Right hindlimb (tissue), 1 donor: ENCODE results near the gene KIAA0232.
A peak's percentile ranks its signal among the peaks of the same experiment; 100 is the strongest.
"Not testable (repeated sequence)": the region's sequence is repeated elsewhere in the genome, so short reads cannot be mapped to it uniquely, and the experiment has no call there.

ENCODE experiments used
- DNase-seq: peaks from one replicate; pipeline ENCODE4 v3.0.0-alpha.2; 2018

Gene KIAA0232

DNA sequence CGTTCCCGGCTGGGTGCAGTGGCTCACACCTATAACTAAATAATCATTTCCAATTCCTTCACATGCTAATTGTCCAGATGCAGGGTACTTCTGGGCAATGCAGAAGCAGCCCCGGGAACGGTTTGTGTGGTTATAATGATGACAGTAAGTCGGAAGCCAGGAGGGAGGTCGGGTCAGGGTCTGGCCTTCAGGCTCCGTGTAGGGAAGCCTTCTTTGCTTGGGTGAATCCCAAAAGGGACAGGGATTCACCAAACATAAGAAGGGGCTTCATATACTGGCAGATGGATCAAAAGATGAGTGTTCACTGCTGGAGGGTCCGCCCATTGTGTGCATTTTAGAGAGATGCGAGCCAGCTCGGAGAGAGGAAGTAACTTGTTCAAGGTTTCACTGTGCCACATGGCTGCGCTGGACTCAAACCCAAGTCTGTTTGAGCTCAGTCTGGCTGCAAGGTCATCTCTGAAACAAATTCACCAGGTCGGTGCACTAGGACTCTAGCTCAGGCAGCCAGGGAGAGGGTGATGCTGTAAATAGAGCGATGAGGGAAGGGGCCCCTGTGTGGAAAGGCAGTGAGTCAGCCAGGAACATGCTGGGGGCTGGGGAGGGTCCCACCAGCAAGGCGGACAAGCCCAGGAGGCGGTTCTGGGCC lies 4.8 kb upstream of the KIAA0232 start:
- no peak for DNase-seq

DNA sequence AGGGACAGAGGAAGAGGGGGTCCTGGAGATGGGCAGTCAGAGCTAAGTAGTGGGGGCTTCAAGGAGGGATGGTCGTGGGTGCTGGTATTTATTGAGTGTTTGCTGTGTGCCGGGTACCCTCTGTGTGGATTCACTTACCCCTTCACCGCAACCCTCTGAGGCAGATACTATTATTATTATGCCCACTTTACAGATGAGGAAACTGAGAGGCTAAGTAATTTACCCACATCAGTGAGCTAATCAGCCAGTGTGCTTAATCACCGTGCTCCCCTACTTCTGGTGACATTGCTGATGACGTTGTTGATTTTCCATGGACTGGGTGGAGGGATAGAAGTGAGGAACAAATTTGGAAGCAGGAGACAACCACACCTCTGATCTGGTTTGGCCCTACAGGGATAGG lies 4.1 kb upstream of the KIAA0232 start:
- DNase-seq = no peak

DNA sequence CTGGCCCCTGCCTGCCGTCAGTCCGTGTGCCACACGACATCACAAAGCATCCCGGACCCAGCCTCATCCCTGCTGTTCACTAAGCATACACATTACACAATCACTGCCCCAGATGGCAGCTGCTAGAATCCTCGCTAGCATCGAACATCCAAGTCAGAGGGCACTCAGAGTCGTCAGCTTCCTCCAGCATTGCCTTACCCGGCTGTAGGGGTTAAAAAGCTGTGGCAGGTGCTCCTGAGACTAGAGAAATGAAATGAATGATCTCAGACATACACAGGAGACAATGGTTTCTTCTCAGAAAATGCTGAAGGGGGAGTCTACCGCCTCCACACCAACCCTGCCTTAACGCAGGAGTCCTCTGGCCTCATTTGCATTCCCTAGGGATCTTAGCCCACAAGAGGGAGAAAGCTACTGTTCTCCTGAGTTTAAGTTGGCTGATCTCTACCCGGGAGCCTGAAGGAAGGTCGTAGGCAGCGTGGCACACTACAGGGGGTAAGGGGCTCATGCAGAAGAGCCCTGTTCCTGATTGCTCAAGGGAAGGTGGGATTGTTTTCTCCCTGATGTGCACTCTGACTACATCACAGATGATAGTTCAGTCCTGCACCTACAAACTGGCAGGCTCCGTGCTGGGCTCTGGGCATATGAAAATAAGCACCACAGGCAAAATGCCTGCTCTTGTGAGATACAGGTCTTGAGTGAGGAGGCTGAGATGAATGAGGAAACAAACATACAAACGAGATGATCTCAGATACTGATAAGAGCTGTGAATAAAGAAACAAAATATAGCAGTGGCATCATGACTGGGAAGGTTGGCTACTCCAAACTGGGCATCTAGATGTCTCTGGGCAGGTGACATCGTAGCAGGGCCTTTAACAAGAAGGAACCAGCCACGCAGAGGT lies 2.6 kb upstream of the KIAA0232 start:
- no peak for DNase-seq

DNA sequence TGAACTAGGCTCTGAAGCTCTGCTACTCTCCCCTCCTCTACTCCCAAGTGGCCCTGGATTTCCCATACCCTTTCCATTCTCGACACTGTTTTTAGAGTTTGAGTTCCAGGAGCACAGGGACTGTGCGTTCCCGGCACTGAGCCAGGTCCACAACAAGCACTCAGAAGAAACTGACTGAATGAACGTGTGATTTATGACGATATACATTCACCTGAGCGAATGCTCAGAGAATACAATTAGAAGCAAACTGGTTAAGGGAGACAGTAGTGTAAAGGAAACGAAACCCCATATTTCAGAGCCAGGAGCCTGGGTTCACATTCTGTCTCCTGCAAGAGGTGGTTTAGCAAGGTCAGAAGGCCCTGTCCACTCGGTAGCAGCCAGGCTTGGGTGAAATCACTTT lies 1.4 kb upstream of the KIAA0232 start:
- DNase-seq = no peak

DNA sequence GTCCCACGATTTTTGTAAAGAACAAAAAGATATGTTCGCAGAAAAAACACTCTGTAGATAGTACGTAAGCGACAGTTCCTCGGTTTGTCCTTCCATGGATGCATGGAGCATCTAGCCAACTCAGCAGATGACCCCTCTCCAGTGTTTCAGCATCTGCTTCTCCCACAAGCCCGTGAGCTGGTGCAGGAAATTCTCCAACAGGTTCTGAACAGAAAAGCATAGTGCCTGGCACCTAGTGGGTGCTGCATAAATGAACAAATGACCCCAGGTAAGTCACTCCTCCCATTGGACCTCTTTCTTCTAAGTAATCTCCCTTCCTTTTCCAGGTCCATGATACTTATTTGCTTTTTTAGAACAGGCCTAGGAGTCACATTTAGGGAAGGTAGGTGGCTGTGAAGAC lies 966 bp upstream of the KIAA0232 start:
- no peak for DNase-seq

DNA sequence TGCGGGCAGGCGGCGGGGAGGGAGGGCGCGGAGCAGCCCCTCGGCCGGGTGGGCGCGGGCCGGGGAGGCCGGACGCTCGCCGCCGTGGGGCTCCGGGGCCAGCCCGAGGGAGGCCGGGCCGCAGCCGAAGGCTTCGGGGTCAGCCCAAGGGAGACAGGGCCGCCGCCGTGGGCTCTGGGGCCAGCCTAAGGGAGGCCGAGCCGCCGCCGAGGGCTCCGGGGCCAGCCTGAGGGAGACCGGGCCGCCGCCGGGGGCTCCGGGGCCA lies 251 bp downstream of the KIAA0232 start:
- DNase-seq = no peak

DNA sequence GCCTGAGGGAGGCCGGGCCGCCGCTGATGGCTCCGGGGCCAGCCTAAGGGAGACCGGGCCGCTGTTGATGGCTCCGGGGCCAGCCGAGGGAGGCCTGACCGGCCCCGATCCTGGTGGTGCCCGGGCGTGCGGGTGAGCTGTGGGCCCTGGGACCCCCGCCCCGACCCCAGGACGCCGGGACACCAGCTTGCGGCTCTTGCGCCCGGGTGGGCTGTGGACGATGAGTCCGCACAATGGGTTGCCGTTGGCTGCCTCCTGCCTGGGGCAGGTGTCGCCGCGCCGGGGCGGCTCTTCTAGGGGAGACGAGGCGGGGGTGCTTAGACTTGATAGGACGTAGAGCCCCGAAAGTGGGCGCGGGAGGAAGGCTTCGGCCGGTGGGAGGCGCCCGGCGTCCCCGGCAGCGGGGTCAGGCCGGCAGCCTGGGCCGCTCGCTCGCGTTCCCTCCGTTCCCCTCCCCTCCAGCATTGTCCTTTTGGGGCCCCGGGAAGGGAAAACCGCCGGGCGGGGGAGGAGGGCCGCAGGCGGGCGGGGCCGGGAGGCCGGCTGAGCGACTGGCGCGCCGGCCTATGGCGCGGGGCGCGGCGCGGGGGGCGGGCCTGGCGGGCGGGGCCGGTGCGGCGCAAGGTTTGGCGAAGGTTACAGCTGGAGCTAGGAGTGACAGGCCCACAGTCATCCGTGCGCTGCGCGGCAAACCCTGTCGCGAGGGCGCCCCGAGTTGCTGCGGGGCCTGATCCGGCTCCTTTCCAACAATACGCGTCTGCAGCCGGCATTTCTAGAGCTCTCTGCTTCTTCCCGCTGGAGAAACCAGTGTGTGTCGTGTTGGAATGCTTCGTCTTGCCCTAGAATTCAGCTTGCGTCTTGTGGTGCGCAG lies 819 bp downstream of the KIAA0232 start:
- DNase-seq = peak; percentile 96

DNA sequence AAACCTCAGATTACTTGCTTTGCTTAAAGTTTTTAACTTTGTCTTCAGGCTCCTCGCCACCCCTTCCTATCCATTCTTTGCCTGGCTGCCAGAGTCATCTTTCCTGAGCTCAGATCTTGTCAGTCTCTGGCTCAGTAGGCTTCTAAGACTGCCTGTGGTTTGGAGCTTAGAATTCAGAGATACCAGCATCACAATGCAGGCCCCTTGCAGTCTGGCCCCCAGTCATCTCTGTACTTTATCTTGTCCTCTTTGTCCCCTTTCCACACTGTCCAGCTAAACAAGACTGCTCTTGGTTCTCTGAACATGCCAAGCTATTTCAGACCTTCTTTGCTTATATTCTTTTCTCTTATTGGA lies 3.0 kb downstream of the KIAA0232 start:
- no peak for DNase-seq

DNA sequence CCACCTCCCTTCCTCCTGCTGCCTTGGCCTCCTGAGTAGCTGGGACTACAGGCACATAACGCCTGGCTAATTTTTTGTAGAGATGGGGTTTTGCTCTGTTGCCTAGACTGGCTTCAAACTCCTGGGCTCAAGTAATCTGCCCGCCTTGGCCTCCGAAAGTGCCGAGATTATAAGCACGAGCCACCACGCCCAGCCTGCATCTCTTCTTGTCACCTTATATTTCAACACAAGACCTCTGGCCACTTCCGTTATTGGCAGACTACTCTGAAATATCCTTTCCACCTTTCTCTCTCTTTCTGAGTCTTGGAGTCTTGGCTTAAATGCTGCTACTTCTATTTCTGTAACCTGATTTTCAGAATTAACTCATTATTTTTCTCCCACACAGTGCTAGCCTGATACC lies 5.6 kb downstream of the KIAA0232 start:
- no peak for DNase-seq

DNA sequence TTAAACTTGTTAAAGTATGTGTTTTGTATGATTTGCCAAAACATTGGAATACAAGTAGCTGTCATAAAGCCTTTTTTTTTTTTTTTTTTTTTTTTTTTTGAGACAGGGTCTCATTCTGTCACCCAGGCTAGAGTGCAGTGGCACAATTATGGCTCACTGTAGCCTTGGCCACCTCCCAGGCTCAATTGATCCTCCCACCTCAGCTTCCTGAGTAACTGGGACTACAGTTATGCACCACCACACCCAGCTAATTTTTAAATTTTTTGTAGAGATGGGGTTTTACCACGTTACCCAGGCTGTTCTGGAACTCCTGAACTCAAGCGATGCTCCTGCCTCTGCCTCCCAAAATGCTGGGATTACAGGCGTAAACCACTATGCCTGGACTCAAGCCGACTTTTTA lies 8.7 kb downstream of the KIAA0232 start:
- DNase-seq = not testable (repeated sequence)

DNA sequence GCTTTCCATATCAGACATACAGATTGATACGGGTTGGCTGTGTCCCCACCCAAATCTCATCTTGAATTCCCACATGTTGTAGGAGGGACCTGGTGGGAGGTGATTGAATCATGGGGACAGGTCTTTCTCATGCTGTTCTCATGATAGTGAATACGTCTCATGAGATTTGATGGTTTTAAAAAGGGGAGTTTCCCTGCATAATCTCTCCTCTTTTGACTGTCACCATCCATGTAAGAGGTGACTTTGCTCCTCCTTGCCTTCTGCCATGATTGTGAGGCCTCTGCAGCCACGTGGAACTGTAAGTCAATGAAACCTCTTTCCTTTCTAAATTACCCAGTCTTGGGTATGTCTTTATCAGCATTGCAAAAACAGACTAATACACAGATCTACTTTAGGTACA lies 9.3 kb downstream of the KIAA0232 start:
- not testable (repeated sequence) for DNase-seq

DNA sequence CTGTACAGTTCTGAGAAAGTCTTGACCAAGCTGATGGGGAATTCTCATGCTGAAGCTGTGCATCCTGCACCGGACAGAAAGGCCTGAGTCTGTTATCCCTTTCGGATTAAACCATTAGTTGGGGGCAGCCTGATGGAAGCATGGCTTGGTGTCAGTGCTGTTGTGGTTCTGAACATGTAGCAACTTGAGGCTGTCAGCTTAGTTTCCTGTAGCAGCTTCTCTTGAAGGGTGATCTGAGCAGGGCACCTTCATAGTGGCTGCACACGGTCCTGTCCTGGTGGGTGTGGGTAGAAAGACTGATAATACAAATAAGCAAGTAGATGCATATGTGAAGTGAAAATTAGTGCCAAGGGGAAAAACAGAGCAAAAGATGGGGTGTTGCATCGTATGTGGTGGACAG lies 11.7 kb downstream of the KIAA0232 start:
- DNase-seq = no peak

DNA sequence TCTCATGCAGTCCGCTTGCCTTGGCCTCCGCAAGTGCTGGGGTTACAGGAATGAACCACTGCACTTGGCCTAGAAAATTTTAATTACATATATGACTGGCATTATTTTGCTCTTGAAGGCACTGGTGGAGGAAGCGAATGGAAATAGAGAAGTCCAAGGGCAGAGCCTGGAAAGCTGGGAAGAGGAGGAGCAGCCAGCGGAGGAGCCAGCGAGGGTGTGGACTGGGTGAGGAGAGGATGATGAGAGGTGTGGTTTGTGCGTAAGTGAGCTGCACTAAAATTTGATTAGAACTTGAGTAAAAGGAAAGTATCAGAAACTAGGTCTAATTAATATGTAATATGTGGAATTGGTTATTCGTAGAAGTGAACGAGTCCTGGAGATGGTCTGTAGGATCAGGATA lies 13.3 kb downstream of the KIAA0232 start:
- no peak for DNase-seq

DNA sequence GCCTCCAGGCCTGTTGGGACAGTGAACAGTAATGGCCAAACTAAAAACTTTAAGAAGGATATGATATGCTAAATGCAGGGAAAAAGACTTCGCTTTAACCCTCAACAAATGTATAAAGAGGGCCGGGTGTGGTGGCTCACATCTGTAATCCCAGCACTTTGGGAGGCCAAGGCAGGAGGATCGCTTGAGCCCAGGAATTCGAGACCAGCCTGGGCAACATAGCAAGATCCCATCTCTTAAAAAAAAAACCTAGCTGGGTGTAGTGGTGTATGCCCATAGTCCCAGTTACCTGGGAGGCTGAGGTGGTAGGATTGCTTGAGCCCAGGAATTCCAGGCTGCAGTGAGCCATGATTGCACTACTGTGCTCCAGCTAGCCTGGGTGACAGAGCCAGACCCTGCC lies 14.8 kb downstream of the KIAA0232 start:
- DNase-seq = not testable (repeated sequence)

DNA sequence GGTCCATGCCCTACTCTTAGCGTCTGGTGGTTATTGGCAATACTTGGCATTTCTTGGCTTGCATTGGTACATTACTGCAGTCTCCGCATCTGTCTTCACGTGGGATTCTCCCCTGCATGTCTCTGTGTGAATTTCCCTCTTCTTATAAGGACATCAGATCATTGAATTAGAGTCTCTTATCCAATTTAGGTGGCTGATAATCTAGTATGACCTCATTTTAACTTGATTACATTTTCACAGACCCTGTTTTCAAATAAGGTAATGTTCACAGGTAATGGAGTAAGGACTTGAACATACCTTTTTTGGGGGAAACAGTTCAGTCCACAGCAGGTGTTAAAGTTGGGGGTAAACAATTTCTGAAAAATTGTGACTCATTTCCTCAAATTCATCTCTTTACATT lies 16.6 kb downstream of the KIAA0232 start:
- DNase-seq = no peak

DNA sequence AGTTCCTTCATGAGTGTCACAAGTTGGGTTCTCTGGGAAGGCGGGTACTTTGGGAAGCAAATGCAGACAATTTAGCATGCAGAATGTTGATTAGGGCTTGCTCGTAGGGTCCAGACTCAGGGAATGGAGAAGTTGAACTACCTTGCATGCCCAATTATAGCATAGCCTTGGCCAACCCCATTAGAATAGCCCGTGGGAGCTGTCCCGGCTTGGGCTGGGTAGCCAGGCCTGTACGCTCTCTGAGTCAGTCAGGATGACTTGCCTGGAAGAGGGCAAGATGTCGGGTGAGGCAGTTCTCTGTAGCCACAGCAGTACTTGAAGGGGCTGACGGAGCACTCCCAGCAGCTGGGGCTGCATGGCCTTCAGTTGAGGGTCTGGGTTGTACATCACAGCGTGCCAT lies 19.5 kb downstream of the KIAA0232 start:
- no peak for DNase-seq

DNA sequence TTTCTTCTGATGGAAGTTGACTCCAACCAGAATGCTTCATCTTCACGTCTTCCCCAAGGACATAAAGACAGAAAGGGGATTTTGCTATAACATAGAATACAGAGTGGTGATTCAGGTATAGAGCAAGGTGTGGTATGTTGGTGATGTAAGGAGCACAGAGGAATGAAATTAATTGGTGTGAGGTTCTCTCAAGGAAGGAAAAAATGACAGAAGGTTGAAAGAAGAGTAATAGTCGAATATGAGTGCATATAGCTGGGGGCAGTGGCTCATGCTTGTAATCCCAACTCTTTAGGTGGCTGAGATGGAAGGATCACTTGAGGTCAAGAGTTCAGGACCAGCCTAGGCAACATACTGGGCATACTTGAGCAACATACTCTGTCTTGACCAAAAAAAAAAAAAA lies 20.1 kb downstream of the KIAA0232 start:
- DNase-seq = no peak

DNA sequence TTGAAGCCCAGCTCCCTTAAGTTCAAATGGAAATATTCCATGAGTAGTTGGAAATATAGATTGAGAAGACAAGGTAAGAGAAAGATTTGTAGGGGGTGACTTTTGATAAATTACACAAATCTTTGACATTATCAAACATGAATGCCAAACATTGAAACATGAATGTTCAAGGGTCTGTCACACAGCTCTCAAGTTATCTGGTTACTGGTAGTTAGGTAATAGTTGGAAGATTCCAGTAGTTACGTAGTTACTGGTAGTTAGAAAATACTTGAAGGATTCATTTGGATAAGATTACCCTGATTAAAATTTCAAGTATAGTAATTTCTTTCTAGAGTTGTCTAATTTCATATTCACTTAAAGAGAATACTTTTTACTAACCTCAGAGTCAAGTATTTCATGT lies 20.7 kb downstream of the KIAA0232 start:
- DNase-seq = no peak

DNA sequence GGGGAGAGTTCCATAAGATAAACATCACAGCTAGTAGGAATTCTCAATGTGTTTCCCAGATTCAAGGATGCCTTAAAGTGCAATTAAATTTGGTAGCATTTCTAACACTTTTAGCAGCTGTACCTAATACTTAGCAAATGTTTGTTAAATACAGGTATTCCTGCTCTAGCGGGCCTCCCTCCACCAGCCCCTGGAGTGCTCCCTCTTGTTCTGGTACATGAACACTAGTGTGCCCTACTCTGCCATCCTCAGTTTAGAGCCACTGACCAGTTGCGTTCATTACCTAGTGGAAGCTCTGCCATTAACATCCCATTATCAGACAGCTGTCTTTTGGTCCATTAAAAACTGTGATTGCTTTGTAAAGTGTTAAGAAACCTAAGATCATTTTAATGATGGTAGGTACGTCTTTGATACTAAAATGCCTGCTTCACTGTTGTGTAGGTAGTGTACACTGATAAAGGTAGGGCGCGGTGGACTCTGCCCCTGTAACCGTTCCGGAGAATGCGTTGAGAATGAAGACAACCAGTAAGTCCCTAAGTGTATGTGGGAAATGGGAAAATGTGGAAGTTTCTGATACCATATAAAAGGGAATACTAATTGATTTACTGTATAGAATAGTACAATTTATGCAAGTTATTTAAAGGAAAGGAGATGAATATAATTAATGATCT lies 21.7 kb downstream of the KIAA0232 start:
- no peak for DNase-seq

DNA sequence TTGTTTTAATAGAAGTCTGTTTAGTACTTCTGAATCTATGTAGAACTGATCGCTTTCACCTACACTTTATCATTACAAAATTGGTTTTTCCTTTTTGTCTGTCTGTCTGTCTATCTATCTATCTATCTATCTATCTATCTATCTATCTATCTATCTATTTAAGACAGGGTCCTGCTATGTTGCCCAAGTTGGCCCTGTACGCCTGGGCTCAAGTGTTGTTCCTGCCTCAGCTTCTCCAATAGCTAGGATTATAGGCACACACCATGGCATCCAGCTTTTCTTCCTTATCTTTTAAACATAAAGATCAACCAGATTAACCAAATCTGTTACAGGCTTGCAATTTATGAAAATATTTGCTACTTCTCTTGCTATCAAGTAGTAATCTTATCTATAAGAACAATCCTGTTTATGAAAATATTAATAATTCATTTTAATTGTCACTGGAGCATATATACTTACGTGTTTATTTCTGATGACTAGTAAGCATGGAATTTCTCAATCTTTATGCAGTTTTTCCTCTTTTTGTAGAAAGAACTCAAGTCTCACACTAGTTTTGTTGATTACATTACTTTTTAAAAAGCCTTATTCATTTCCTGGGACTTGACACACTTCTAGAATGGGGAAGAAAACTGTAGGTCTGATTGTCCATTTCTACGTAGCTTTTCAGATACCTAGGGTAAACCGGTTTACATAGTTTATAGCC lies 24.5 kb downstream of the KIAA0232 start:
- DNase-seq = no peak

DNA sequence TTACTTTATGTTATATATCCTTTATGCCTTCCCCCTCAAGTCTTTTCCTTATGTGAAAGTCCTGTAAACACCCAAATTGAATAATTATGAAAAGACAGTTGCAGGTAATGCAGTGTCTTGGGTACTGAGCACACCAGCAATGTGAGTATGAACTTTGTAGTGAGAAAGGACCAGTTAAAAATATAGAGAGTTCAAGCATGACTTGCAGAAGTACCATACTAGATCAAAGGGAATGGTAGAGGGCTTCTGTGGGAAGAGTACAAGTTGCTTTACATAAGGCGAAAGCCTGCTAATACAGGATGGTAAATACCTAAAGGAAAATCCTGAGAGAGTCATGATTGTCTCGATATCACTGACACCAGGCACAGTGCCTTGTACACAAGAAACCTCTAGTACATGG lies 25.7 kb downstream of the KIAA0232 start:
- no peak for DNase-seq

DNA sequence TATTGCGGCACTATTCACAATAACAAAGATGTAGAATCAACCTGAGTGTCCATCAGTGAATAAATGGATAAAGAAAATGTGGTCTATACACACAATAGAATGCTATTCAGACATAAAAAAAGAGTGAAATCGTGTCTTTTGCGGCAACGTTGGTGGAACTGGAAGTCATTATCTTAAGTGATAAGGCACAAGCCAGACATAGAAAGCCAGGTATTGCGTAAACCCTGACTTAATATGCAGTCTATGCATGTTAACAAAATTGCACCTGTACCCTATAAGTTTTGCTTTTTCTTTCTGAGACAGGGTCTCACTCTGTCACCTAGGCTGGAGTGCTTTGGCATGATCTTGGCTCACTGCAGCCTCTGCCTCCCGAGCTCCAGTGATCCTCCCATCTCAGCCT lies 28.6 kb downstream of the KIAA0232 start:
- no peak for DNase-seq

DNA sequence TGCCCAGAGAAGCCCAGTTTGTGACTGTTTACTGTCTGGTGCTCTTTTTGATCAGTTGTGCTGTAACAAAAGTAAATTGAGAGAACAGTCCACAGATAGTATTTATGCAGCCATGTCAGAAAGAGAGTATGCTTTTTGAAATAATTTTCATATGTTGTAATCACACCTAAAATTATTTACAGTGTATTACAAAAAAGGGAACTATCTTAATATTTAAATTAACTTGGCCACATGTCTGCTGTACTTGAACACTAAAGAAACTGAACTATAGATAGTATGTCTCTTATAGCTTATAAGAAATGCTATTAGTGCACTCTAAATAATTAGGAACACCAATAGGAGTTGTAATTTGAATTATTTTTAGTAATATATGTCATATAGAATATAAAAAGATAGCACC lies 30.2 kb downstream of the KIAA0232 start:
- DNase-seq = no peak
